Neural crest cell (in vitro differentiated cells): ENCODE data around the gene THUMPD1. TPM values are rescaled to one million over a fixed set of nuclear protein-coding genes. Genes with fewer than 3 reads are reported as not detected.

Experiments
- DNase-seq: peaks from one replicate; pipeline ENCODE4 v3.0.0; 2021; ENCODE audit warnings: low read depth, mixed read lengths, low spot score
- H3K27ac Mint-ChIP-seq: one replicate; pipeline ENCODE4 v1.8.0; 2021; ENCODE audit warnings: mild to moderate bottlenecking, mixed read lengths; ENCODE audit not compliant: unreplicated experiment
- H3K27me3 Mint-ChIP-seq: 2 replicates; pipeline ENCODE4 v1.8.0; 2021; ENCODE audit warnings: low read depth, mild to moderate bottlenecking, mixed read lengths
- H3K36me3 Mint-ChIP-seq: 2 replicates; pipeline ENCODE4 v1.8.0; 2021; ENCODE audit warnings: low read depth, mild to moderate bottlenecking, mixed read lengths
- H3K4me1 Mint-ChIP-seq: 2 replicates; pipeline ENCODE4 v1.8.0; 2021; ENCODE audit warnings: mixed read lengths
- H3K4me3 Mint-ChIP-seq: one replicate; pipeline ENCODE4 v1.8.0; 2021; ENCODE audit warnings: mild to moderate bottlenecking, mixed read lengths
- H3K9me3 Mint-ChIP-seq: 2 replicates; pipeline ENCODE4 v1.8.0; 2021; ENCODE audit warnings: mixed read lengths
- total RNA-seq: library from RNA; stranded (reverse); gene quantifications from 2 replicates; pipeline ENCODE4 v1.2.1, GENCODE V29; 2021
- TF ChIP-seq, protein P1 (sequence below): fragments of 200-600 bp; sonication (generic); conservative IDR thresholded peaks from 2 replicates; pipeline ENCODE4 v1.5.0; 2021; ENCODE audit warnings: antibody characterized with exemption, mild to moderate bottlenecking

THUMPD1 gene
- total RNA-seq, 1 donor from 2014 or later, result 41.5 TPM

DNA sequence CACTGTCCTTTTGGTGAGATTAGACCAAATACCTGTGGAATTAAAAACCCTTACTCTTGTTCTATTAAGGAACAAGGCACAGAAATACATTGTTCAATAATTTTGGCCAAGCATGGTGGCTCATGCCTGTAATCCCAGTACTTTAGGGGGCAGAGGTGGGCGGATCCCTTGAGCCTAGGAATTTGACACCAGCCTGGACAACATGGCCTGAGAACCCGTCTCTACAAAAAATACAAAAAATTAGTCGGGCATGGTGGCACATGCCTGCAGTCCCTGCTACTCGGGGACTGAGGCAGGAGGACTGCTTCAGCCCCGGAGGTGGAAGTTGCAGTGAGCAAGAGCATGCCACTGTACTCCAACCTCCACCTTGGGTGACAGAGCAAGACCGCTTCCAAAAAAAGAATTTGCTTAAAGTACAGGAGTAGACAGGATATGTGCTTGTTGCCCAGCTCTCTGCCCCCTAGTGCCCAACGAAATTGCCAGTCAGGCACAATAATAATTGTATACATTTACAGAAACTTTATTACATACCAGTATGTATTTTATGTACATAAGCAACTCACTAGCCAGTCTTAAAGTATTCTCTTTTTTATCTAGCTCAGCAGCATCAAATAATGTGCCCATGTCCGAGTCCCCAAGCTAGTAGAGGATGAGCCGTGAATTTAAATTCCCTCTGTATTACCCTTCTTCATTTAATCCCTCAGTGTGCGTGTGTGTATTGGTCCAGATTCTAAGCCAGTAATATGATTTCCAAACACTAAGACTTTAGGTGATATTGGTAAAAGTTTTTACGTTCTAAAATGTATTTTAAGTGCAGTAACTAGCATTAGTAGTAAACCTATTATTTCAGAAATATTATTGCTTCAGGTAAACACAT is 1.4 kb downstream of the THUMPD1 start:
- peak overlapping the region; percentile 99 for H3K4me3 Mint-ChIP-seq
- no peak overlapping the region for H3K27ac Mint-ChIP-seq
- no peak for DNase-seq
- no peaks in the 10 kb centered on the region for H3K9me3 Mint-ChIP-seq
- peaks cover 9% of the 10 kb centered on the region for H3K36me3 Mint-ChIP-seq
- peaks cover 19% of the 10 kb centered on the region for H3K4me1 Mint-ChIP-seq
- H3K27me3 Mint-ChIP-seq, result no peaks in the 10 kb centered on the region
- TF ChIP-seq, protein P1, sequence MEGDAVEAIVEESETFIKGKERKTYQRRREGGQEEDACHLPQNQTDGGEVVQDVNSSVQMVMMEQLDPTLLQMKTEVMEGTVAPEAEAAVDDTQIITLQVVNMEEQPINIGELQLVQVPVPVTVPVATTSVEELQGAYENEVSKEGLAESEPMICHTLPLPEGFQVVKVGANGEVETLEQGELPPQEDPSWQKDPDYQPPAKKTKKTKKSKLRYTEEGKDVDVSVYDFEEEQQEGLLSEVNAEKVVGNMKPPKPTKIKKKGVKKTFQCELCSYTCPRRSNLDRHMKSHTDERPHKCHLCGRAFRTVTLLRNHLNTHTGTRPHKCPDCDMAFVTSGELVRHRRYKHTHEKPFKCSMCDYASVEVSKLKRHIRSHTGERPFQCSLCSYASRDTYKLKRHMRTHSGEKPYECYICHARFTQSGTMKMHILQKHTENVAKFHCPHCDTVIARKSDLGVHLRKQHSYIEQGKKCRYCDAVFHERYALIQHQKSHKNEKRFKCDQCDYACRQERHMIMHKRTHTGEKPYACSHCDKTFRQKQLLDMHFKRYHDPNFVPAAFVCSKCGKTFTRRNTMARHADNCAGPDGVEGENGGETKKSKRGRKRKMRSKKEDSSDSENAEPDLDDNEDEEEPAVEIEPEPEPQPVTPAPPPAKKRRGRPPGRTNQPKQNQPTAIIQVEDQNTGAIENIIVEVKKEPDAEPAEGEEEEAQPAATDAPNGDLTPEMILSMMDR, result peak; percentile 42

DNA sequence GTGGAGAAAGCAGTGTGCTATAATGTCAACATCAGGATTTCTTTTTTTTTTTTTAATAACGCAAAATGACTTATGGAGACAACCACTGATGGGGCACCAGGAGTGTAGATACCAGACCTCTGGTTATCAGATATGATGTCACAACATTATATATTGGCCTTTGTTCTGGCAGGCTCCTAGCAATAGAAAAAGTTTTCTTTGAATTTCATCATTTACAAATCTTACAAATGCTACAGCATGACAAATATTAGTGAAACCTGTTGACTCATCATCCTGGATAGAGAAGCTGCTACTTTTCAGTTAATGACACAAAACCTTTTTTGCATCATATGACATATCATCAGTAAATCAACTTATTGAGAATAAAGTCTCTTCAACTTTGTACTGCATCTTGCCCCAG is 6.1 kb downstream of the THUMPD1 start:
- H3K36me3 Mint-ChIP-seq, result peaks cover 7% of the 10 kb centered on the region
- H3K9me3 Mint-ChIP-seq, result no peaks in the 10 kb centered on the region
- H3K27ac Mint-ChIP-seq, result no peak overlapping the region
- TF ChIP-seq, protein P1, result no peak
- DNase-seq, result no peak
- no peaks in the 10 kb centered on the region for H3K27me3 Mint-ChIP-seq
- no peak overlapping the region for H3K4me3 Mint-ChIP-seq
- peaks cover 4% of the 10 kb centered on the region for H3K4me1 Mint-ChIP-seq

DNA sequence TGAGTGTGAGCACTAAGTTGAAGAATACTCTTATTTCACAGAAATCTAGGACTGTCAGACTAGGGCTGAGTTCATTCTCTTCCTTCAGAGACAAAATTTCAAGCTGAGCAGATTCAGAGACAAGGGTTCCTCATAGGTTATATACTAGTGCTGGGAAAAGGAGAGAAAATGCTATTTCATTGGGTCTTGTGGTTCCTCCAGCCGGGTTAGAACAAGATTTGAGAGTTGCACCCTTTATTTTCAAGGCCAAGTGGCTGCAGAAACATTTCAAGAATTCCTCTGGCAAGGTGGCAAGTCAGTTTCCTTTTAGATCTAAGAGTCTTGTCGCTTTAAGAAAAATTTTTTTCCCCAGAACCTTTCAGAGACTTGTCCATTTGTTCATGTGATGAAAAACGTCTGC is 6.8 kb downstream of the THUMPD1 start:
- Mint-ChIP-seq H3K36me3 (peaks cover 7% of the 10 kb centered on the region), H3K4me3 (no peak overlapping the region), H3K9me3 (no peaks in the 10 kb centered on the region), H3K27me3 (no peaks in the 10 kb centered on the region), H3K4me1 (no peaks in the 10 kb centered on the region), H3K27ac (no peak overlapping the region)
- no peak for DNase-seq
- TF ChIP-seq, protein P1, result no peak

DNA sequence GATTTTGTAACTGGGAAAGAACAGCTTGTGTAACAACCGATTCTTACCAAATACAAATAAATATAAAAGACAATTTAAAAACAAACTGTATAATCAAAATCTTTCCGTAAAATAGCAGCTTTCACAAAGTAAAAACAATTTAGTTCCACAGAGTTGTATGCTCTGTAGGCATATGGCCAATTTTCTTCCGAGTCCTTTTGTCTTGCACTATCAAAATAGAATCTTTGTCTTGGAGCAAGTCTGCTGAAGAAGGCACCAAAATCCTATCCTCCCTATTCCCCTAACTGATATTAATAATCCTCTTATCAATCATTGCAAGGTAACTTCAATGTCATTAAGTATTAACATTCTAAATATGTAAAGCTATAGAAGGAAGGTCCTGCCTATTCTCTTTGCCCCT is 7.6 kb downstream of the THUMPD1 start:
- H3K27me3 Mint-ChIP-seq, result no peaks in the 10 kb centered on the region

DNA sequence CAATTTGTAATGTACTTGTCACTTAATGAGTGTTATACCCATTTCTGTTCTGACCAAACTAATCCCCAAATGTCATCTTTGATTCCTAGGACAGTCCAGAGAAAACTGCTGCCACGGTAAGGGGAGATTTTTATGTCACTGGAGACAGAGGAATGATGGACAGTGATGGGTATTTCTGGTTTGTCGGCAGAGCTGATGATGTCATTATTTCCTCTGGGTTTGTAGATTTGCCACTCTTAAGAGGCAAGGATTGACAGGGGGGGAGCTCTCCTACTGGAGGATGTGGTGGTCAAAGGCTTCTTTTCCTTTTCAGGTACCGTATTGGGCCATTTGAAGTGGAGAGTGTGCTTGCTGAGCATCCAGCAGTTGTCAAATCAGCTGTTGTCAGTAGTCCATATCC is 12.5 kb downstream of the THUMPD1 start:
- Mint-ChIP-seq H3K36me3 (no peaks in the 10 kb centered on the region), H3K9me3 (no peaks in the 10 kb centered on the region), H3K27me3 (no peaks in the 10 kb centered on the region), H3K4me1 (no peaks in the 10 kb centered on the region), H3K4me3 (no peak overlapping the region), H3K27ac (no peak overlapping the region)
- TF ChIP-seq, protein P1, result no peak
- no peak for DNase-seq

More for the DNA sequence above, 7.6 kb downstream of the THUMPD1 start:
- Mint-ChIP-seq H3K36me3 (peaks cover 7% of the 10 kb centered on the region), H3K4me3 (no peak overlapping the region), H3K27ac (no peak overlapping the region), H3K9me3 (no peaks in the 10 kb centered on the region), H3K4me1 (no peaks in the 10 kb centered on the region)
- no peak for DNase-seq
- TF ChIP-seq, protein P1, result no peak
